GM18499 (cell line): ENCODE results near the gene RXRA.

Experiments used
- ATAC-seq: cut with Tn5 transposase; IDR thresholded peaks from one replicate; pipeline ENCODE4 v1.9.1; 2021; ENCODE audit warnings: moderate number of reproducible peaks; ENCODE audit not compliant: insufficient read depth, unreplicated experiment

RXRA gene

GRCh38 chr9:134456756-134457305 lies 130.6 kb downstream of the RXRA start:
- no peak for ATAC-seq

DNA sequence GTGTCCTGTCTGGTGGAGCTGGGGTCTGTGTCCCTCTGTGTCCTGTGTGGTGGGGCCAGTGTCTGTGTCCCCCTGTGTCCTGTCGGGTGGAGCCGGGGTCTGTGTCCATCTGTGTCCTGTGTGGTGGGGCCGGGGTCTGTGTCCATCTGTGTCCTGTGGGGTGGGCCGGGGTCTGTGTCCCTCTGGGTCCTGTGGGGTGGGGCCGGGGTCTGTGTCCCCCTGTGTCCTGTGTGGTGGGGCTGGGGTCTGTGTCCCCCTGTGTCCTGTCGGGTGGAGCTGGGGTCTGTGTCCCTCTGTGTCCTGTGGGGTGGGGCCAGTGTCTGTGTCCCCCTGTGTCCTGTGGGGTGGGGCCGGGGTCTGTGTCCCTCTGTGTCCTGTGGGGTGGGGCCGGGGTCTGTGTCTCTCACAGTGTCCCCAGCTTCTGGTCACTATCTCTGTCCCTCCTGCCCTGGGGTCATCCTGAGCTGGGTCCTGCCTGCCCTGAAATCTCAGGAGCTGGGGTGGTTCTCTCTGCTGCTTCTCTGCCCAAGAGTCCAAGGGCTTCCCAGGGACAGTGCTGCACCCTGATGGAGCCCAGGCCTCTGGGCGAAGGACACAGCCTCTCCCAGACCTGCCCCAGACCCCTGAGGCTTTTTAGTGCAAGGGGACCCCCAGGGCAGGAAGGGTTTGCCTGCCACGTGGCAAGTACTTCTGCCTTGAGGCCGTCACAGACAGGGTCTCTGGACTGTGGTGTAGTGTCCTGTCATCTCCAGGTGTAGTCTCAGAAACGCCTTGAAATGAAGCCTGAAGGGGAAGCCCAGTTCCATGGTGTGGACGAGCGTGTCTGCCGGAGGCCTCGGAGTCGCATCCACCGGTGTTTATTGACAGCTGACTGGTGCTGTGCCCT lies 131.3 kb downstream of the RXRA start:
- no peak for ATAC-seq

DNA sequence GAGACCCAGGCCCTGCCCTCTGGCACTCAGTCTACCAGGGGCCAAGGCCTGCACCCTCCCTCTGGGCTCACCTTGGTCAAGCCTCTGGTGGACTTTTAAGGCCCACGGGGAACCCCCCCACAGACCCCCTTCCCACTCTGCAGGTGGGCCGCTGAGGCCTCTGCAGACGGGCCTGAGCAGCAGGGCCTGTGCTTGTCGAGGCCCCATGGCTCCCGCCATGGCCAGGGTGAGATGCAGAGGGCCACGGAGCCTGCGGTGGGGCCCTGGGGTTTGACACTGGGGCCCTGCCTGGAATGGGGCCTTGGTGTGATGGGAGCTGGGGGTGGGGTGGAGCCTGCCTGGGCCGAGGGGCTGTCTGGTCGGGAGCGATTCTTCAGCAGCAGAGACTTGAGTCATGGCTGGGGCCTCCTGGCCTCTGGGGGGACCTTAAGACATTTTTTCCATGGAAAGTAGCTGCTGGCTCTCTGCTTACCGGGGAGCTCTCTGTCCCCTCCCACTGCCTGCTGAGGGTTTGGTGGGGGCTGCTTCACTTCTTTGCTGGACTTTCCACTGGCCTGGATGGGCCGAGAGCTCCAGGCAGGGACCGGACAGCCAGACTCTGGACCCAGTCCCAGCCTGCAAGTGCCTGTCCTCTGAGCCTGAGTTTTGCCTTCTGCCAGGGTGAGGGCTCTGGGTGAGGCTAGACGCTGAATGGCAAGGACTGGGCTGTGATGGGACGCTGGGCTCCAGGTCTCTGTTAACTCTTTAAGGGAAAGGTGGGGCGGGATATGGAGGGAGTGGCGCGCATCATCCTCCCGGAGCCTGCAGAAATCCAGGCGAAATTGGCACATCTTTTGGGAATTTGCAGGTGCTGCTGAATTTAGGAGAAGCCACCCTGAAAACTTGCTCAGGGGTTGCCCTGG lies 132.2 kb downstream of the RXRA start:
- ATAC-seq = no peak

GRCh38 chr9:134459164-134459563 lies 132.9 kb downstream of the RXRA start:
- no peak for ATAC-seq

DNA sequence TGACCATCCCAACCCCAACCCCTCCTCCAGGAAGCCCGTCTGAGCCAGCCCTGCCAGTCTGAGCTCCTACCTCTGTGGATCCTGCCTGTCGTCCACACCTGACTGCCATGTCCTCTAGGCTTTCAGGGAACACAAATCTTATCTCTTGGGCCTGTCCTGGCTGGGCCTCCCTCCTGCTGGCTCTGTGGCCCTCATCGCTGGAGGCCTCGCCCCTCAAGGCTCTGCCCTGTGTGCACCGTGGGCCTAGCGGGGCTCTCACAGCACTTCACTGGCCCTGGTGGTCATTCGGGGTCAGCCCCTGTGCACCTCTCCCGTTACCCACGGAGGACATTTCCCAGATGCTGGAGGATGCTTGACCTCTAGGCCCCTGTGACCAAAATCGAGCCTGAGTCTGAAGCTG lies 133.3 kb downstream of the RXRA start:
- no peak for ATAC-seq

DNA sequence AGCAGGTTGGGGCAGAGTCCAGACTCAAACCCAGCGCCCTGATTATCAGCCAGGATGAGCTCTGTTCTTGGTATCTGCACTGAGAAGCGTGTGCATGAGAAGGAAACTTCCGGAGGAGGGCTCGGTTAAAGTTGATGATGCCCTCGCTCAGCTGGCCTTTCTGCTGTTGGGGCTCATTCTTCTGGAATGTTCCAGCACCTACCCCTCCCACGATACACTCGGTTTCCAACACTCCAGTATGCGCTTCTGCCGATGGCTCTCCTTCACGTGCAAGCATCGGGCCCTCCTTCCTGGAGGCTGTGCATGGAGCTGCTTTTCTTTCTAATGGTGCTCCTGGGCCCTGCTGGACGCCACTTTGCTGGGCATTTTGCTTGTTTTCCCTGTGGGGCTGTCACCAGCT lies 134.0 kb downstream of the RXRA start:
- ATAC-seq = no peak

DNA sequence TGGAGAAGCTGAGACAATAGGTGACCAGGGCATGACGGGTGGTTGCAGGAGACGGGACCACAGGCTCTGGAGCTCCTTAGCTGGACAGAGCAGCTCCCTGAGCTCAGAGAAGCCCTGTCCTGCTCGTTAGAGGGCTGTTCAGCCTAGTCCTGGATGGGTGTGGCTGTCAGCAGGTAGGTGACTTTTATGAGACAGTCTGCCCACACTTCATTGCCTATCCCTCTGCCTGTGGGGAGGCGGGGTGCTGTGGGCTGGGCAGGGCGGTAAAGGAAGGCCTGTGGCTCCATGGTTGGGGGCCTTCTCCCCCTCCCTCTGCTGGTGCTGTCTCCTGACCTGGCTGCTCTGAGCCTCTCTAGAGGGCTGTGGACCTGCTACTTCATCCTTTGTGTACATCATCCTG lies 134.6 kb downstream of the RXRA start:
- no peak for ATAC-seq

- no peak for ATAC-seq
These were observed 135.2 kb downstream of the RXRA start for GRCh38 chr9:134461426-134461982.

DNA sequence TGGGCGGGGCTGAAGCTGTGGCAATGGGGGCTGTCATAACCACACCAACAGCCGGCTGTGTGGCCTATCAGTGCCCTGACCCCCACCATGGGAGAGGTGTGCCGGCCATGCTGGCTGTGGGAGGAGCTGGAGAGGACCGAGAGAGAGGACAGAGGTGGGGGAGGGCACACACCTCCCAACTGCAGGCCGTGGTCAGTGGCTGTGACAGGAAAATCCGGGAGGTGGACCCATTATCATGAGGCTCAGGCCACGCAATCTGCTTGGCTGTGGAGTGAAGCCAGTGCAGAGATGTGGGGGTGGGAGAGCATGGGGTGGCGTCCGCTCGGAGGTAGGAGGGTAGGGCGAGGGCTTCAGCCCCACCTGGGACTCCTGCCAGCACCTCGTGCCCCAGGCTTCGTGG lies 136.1 kb downstream of the RXRA start:
- no peak for ATAC-seq

DNA sequence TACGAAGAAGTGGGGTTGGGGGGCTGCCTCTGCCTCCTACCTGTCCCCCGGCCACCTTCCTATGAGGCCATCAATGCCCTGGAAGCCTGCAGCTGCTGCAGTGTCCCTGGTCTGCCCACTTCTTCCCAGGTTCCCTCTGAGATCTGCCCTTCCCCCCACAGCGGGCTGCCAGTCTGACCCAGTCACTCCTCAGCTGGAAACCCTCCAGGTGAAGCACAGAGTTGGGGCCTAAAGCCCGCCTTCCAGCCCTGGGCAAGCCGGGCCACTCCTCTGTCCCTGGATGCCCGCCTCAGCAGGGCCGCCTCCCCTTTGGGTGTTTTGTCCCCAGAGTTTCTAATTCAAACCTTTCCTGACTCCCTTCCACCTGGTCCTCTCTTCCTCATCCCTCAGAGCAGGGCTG lies 137.0 kb downstream of the RXRA start:
- no peak for ATAC-seq

GRCh38 chr9:134466869-134467616 lies 140.8 kb downstream of the RXRA start:
- ATAC-seq = no peak

- no peak for ATAC-seq
These were observed 142.1 kb downstream of the RXRA start for GRCh38 chr9:134468358-134468757.

DNA sequence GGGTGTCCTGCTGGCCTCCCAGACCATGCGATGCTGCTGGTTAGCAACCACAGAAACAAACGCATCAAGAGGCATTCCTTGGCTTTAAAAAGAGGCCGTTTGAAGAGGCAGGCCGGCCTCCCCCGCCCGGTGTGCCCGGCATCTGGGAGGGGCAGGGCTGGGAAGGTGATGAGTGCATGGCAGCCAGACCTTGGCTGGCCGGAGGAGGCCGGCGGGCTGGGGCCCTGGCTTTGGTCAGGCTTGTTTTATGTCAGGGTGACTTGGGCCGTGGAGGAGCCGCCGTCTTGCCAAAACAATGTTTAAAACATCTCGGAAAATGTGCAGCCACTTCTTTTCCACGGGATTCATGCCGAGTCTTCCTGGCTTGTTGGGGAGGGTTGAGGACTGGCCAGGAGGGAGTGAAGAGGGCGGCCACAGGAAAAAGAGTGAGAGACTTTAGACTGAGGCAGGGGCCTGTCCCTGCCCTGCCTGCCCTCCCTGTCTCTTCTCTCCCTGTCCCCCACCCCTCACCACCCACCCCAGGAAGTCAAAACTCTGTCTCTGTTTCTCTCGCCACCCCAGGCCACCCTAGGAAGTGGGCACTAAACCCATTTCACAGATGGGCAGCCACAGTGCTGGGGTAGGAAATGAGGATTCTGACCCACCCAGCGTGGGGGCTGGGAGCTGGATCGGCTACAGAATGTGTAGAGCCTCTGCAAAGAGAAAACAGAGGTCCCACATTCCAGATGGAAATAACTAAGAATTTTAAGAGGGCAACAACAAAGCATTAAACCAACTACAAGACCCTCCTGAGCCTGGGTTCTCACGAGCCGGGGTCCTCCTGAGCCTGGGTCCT lies 143.0 kb downstream of the RXRA start:
- ATAC-seq = no peak

- no peak for ATAC-seq
These were observed 146.0 kb downstream of the RXRA start for GRCh38 chr9:134472256-134472655.

DNA sequence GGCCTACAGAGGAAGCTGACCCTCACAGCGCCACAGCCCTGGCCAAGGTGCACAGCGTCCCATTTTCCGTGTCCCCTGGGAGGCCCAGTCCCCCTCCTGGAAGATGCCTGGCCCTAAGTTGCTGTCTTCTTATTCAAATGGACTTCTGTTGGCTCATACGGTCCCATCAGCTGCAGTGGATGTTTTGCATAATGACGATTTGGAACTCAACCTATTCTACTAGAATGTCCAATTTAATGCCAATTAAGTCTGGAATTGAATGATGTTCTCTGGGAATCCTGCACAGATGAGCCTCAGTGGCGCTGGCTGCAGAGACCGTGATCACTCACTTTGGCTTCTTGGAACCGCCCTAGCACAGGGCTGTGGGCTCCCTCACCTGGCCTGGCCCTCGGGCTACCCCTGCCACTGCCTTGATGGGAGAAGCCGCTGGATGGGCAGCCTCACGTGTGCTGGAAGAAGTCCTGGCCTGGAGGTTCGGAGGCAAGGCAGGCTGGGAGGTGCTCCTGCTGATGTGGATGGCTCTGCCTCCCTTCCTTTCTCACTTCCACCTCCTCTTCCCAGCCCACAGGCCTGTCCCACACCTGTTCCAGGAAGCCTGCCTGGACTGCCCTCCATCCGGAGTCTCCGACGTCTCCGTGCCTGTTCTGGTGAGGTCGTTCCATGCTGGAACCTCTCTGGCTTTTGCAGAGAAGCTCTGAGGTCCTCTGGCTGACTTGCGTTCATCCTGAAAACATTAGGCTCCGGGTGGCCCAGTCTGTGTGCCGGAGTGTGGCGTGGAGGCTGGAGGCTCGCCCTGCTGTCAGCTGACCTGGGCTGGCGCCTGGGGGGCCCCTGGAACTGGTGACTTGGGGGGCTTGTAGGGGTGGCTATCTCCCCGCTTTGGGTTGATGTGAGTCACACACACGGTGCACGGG lies 147.1 kb downstream of the RXRA start:
- ATAC-seq = no peak

- ATAC-seq = no peak
These were observed 147.8 kb downstream of the RXRA start for GRCh38 chr9:134474055-134474370.

DNA sequence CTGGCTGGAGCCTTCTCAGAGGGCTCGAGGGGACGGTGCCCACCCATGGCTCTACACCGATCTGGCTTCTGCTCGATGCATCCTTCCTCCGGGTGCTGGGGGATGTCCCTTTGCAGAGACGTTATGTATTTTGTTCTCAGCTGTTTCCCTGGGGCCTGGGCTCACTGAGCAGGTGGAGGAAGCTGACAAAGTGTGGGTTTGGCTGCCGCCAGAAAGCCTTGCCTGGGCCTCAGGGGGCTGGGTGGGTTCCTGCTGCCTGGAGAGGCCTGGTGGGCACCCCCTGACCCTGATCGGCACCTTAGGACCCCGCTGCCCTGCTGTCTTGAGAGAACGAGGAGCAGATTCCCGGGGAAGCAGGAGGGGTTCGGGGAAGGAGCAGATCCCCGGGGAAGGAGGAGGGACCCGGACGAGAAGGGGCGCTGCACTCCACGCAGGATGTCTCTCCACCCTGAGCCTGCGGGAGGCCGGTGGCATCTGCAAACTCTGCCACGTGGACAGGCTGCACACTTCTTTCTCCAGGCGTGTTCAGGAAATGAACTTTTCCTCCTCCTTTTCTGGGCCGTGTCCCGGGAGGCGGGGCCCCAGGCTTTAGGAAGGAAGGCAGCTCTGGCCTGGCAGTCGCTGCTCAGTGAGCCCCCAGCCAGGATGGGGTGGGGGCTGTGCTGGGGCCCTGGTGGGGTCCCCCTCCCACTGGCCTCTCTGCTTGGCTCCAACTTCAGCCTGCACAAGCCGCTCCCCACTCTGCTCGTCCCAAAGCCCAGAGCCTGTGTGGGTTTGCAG lies 148.9 kb downstream of the RXRA start:
- no peak for ATAC-seq
